NCI-H82 treated with DMSO at 0.1 percent for 48 hours (cell line): ENCODE measurements around the gene FN1.
"Not testable (repeated sequence)": the region's sequence is repeated elsewhere in the genome, so short reads cannot be mapped to it uniquely, and the experiment has no call there.

ENCODE experiments used
- DNase-seq: peaks from one replicate; lab custom pipeline; 2025; ENCODE audit not compliant: unreplicated experiment; lab: John Stamatoyannopoulos, UW

The FN1 gene

DNA sequence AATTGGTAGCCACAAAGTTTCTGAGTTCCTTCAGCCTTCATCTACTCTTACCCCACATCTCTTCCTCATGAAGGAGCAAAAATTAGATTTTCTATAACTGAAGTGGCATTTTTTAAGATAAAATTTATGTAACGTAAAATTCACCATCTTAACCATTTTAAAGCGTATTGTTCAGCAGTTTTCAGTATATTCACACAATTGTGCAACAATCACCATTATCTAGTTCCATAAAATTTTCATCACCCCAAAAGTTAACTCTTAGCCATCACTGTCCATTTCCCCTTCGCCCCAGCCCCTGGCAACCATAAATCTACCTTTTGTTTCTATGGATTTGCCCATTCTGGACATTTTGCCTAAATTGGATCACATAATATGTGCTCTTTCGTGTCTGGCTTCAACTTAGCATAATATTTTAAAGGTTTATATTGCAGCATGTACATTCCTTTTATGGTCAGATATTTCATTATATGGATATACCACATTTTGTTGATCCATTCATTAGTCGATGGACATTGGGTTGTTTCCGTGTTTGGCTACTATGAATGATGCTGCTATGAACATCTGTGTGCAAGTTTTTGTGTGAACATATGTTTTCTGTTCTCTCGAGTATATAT is 79.4 kb downstream of the FN1 start:
- no peak for DNase-seq

DNA sequence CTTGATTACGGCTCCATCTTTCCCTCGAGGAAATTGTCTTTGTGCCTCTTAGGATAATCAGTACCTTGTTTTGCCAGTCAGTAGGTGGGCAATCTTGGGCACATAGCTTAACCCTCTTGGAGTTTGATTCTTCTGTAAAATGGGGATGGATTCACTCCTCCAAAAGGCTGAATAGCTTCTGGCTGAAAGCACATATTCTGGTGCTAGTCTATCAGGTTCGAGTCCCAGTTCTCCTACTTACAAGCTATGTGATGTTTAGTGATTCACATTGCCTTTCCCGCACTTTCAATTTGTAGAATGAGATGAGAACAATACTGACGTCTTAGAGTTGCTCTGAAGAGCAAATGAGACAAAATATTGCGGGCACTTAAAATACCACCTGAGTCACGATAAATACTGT is 80.1 kb downstream of the FN1 start:
- DNase-seq: no peak

GRCh38 chr2:215354771-215355695 is 80.8 kb downstream of the FN1 start:
- DNase-seq: no peak

GRCh38 chr2:215352602-215353001 is 83.3 kb downstream of the FN1 start:
- DNase-seq: no peak

- no peak for DNase-seq
These were observed 88.0 kb downstream of the FN1 start for GRCh38 chr2:215347878-215348277.

- DNase-seq: peak; percentile 98
These were observed 96.8 kb downstream of the FN1 start for GRCh38 chr2:215338883-215339679.

DNA sequence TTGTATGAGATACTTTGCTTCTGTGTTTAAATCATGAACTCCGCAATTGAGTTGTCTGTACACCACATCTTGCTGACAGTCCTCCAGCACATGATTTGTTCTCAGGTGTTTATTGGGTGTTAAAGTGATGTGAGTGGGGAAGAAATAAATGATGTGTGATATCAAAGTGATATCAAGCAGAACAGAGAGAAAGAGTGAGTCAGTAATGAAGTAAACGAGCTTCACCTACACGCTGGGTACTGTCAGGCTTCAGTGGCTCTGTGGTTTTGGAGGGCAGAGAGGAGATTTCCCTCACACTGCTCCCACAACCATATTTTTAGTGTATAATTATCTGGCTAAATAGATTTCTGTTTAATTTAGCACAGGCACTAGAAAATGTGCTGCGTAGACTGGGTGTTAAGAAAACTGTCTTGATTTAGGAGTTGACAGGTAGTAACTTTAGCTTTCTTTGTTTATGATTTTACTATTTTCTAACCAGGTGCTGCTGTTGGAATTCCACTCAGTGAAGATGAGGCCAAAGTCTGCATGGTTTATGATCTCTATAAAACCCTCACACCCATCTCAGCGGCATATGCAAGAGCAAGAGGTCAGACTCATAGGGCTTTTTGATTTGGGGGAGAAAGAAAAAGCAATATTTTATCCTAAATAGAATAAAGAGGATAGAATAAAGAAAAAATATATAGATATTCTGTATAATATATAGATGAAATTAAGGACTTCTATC is 102.8 kb downstream of the FN1 start:
- no peak for DNase-seq

DNA sequence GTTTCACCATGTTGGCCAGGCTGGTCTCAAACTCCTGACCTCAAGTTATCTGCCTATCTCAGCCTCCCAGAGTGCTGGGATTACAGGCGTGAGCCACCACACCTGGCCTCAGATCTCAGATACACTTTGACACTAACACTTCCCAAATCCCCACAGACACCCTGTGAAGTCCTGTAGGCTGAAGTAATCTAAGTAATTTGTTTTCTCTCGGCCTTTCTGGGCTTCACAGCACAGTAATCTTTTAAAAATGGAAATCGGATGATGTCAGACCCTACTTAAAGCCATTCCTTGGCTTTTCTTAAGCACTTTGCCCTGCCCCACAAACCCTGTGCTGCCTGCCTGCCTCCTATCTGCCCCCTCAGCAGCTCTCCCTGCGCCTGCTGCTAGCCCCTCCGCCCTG is 107.8 kb downstream of the FN1 start:
- DNase-seq: peak; percentile 72

DNA sequence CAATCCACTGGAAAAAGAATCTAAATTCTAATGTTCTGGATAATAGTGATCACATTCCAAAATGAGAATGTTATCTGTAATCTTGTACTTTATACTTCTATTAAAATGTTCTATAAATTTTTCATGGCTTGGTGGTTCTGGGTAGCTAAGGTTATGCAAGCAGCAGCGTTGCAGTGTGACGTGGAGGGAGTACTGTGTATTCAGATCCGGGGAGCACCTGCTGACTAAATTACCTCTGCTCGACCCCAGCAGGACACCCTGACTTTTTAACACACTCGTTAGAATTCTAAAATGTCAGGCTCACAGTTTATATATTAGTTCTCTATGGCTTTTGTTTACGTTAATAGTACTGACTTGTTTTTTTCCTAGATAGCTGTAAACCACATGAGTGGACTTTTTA is 111.1 kb downstream of the FN1 start:
- no peak for DNase-seq

DNA sequence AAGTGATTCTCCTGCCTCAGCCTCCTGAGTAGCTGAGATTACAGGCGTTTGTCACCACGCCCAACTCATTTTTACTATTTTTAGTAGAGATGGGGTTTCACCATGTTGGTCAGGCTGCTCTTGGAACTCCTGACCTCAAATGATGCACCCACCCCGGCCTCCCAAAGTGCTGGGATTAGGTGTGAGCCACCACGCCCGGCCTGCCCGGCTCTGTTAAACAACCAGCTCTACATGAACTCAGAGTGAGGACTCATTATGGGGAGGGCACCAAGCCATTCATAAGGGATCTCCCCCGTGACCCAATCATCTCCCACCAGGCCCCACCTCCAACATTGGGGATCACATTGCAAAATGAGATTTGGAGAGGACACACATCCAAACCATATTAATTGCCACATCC is 115.2 kb downstream of the FN1 start:
- DNase-seq: no peak

DNA sequence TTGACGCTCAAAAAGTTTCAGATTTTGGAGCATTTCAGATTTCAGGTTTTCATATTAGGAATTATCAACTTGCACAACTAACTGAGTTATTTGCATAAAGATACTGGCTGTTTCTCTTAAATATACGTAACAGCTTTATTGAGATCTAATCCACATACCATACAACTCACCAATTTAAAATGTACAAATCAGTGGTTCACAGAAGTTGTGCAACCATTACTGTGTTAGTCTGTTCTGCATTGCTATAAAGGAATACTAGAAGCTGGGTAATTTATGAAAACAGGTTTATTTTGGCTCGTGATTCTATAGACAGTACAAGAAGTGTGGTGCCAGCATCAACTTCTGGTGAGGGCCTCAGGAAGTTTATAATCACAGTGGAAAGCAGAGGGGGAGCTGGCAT is 115.8 kb downstream of the FN1 start:
- DNase-seq: no peak

DNA sequence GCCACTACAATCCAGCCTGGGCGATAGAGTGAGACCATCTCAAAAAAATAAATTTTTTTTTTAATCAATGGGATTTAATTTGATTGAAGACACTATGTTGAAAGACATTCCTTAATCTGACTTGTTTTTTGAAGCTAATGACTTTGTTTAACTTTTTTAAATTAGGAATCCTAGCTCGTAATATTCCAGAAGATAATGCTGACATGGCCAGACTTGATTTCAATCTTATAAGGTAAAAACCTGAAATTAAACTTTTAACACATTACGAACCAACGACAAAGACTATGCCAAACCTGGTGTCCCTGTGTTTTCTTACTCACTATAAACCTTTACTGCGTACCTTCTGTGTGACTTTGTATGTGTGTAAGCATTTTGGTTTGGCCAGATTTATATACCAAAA is 116.4 kb downstream of the FN1 start:
- no peak for DNase-seq

- no peak for DNase-seq
These were observed 119.5 kb downstream of the FN1 start for GRCh38 chr2:215316336-215316735.

DNA sequence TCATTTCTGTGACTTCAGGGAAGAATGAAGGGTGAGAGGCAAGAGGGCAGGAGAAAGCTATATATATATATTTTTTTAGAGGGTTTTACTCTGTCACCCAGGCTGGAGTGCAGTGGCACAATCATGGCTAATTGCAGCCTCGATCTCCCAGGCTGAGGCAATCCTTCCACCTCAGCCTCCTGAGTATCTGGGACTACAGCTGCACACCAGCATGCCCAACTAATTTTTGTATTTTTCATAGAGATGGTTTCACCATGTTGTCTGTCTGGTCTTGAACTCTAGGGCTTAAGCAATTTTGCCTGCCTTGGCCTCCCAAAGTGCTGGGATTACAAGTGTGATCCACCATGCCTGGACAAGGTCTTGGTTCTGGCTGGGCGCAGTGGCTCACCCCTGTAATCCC is 120.6 kb downstream of the FN1 start:
- no peak for DNase-seq

DNA sequence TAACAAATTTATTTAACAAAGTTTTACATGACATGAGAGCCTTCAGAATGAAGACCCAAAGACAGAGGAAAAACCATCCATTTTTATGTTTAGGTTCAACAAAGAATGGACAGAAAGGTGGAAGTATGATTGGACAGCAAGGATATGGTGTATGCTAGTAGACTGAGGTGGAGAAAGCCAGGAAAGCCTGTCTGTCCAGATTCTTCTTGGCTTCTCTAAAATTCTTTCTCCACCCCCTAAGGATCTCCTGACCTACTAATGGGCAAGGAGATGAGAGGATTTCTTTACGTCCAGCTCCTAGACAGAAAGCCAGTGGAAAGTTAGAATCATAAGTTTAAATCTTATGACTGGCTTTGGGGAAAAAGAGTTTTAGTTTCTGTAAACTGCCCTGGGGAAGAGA is 121.0 kb downstream of the FN1 start:
- no peak for DNase-seq

- no peak for DNase-seq
These were observed 122.6 kb downstream of the FN1 start for GRCh38 chr2:215313255-215313613.

DNA sequence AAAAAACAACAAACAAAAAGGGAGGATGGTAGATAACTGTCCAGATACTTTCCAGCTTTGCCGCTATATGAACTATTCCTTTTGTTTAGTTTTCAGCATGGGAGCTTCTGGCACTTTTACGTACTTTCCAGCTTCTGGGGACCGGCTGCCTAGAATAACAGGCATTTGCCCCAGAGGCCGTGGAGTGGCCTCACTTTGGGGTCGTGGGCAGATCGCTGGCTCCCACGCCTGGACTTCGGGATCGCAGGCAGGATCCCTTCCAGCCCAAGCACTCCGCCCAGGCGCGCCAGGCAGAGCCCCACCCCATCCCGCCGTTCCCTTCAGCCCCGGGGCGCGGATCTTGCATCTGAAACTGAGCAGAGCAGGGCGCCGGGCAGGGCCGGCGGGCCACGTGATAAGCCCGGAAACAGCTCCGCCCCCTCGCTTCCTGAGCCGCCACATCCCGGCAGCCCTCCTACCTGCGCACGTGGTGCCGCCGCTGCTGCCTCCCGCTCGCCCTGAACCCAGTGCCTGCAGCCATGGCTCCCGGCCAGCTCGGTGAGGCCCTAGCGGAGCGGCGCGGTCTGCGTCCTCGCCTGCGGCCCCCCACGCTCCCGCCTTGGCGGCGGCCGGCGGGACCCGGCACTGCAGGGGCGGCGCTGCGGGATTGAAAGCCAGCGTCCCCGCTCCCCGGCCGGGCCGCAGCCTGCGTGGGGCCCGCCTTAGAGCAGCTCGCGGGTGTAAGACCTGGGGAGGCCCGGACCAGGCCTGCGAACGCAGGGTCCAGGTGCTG is 124.1 kb downstream of the FN1 start, which contains the start of gene ATIC:
ATIC (plus strand) TSS at position 435 of the 772 bp plus-strand sequence; CDS start at position 519, 84 bp downstream.
- DNase-seq: peak; percentile 87

- DNase-seq: not testable (repeated sequence)
These were observed 124.6 kb downstream of the FN1 start for GRCh38 chr2:215311259-215311624.
